DMS114 treated with DMSO at 0.1 percent for 48 hours (cell line): ENCODE data around the gene SDR42E1.
A peak's percentile ranks its signal among the peaks of the same experiment; 100 is the strongest.

Source experiments
- DNase-seq: peaks from one replicate; lab custom pipeline; 2025; ENCODE audit not compliant: unreplicated experiment; lab: John Stamatoyannopoulos, UW

The SDR42E1 gene

DNA sequence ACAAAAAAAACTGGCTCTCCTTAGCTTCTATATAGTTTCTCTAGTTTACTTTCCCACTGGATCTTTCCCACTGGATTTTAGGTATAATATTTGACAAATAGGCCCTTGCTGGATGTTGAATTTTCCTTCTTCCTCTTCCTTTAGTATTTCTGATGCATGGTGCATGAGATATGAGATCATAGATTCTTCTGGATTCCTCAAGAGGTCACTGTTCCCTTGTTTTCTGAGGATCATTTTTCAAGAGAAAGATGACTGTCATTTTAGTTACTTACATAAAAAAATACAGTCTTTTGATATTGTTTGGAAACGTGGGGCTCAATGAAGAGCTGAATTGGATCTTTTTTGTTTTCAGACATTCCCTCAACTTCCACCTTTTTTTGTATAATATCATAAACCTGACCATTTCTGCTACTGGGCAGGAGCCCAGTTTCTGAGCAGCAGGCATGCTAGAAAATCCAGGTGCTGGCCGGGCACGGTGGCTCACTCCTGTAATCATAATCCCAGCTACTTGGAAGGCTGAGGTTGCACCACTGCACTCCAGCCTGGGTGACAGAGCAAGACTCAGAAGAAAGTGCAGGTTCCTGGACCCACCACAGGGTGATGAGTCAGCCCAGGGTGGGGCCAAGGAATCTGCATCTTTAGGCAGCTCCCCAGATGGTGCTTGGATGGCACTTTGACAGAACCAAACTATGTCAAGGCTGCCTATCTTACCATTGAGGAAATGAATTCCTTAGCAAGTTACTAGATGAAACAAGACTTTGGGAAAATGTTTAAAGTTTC is 70.3 kb downstream of the SDR42E1 start:
- peak; percentile 39 for DNase-seq

DNA sequence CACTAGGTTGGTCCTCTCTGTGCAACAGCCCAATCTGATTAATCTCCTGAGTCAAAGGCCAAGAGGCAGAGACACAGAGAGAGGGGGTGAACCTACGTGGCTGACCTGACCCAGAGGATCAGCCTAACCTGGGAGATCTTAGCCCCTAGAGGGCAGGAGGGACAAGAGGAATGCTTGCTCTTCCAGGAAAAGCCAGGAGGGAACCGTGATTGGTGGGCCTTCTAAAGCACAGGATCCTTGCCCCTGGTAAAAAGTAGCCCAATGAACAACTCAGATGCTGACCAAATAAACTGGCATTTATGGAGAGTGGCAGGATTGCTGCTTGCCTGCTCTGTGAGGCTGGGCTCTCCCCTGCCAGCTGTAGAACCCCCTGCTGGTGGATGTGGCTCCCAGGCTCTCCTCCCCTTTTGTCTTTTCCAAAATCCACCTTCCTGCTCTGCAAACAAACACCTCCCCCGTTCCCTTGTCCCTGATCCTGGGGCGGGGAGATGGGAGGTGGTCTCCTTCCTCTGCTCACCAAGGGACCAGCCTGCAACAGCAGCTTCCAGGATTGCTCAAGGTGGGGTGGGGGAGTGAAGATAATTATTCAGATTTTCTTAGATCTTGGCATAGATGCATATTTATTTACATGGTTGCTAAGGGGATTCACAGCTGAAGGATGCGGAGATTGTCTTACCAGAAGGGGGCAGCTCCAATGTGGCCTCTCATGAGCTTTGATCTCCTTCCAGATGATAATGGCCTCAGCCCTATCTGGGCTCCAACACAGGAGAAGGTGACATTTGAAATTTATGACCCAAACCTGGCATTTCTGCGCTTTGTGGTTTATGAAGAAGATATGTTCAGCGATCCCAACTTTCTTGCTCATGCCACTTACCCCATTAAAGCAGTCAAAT is 71.9 kb downstream of the SDR42E1 start:
- no peak for DNase-seq
